ENCODE measurements around the gene APBA3.

Gene APBA3

GRCh38 chr19:3775374-3775711 lies 13.9 kb upstream of the APBA3 start:
- H3K4me1 ChIP-seq (ENCODE audit: control insufficient read depth, insufficient read depth, low read length) = no peaks in the 10 kb centered on the region
- H3K9me3 ChIP-seq (ENCODE audit: control insufficient read depth, insufficient read depth, low read length) = no peaks in the 10 kb centered on the region
- H3K27me3 ChIP-seq (ENCODE audit: control insufficient read depth, insufficient read depth, low read length) = no peaks in the 10 kb centered on the region
- H3K4me3 ChIP-seq (ENCODE audit: low read depth, low read length) = no peak overlapping the region
- H3K36me3 ChIP-seq (ENCODE audit: control insufficient read depth, insufficient read depth, low read length) = no peaks in the 10 kb centered on the region
- H3K9ac ChIP-seq (ENCODE audit: low read depth, low read length) = no peak overlapping the region

GRCh38 chr19:3774621-3775373 lies 13.3 kb upstream of the APBA3 start:
- no peaks in the 10 kb centered on the region for H3K27me3 ChIP-seq (ENCODE audit: control insufficient read depth, insufficient read depth, low read length)
- H3K9ac ChIP-seq (ENCODE audit: low read depth, low read length) = no peak overlapping the region
- no peaks in the 10 kb centered on the region for H3K36me3 ChIP-seq (ENCODE audit: control insufficient read depth, insufficient read depth, low read length)
- H3K4me1 ChIP-seq (ENCODE audit: control insufficient read depth, insufficient read depth, low read length) = no peaks in the 10 kb centered on the region
- no peak overlapping the region for H3K4me3 ChIP-seq (ENCODE audit: low read depth, low read length)
- no peaks in the 10 kb centered on the region for H3K9me3 ChIP-seq (ENCODE audit: control insufficient read depth, insufficient read depth, low read length)

- no peaks in the 10 kb centered on the region for H3K9me3 ChIP-seq (ENCODE audit: control insufficient read depth, insufficient read depth, low read length)
- no peaks in the 10 kb centered on the region for H3K36me3 ChIP-seq (ENCODE audit: control insufficient read depth, insufficient read depth, low read length)
- H3K9ac ChIP-seq (ENCODE audit: low read depth, low read length) = no peak overlapping the region
- H3K4me1 ChIP-seq (ENCODE audit: control insufficient read depth, insufficient read depth, low read length) = no peaks in the 10 kb centered on the region
- H3K4me3 ChIP-seq (ENCODE audit: low read depth, low read length) = no peak overlapping the region
- no peaks in the 10 kb centered on the region for H3K27me3 ChIP-seq (ENCODE audit: control insufficient read depth, insufficient read depth, low read length)
Measured at GRCh38 chr19:3773814-3774515, 12.5 kb upstream of the APBA3 start.

- H3K4me1 ChIP-seq (ENCODE audit: control insufficient read depth, insufficient read depth, low read length) = no peaks in the 10 kb centered on the region
- no peak within 1 kb of the TSS for H3K4me3 ChIP-seq (ENCODE audit: low read depth, low read length)
- H3K36me3 ChIP-seq (ENCODE audit: control insufficient read depth, insufficient read depth, low read length) = peaks cover 5% of the 10 kb centered on the region
- H3K27me3 ChIP-seq (ENCODE audit: control insufficient read depth, insufficient read depth, low read length) = no peaks in the 10 kb centered on the region
- H3K9ac ChIP-seq (ENCODE audit: low read depth, low read length) = no peak within 1 kb of the TSS
- H3K9me3 ChIP-seq (ENCODE audit: control insufficient read depth, insufficient read depth, low read length) = no peaks in the 10 kb centered on the region
Measured at GRCh38 chr19:3771906-3772455, 10.5 kb upstream of the APBA3 start, which contains the start of gene RAX2. Gene RAX2 (minus strand): TSS chr19:3772228. CDS start chr19:3771742, 486 bp downstream.

- no peaks in the 10 kb centered on the region for H3K4me1 ChIP-seq (ENCODE audit: control insufficient read depth, insufficient read depth, low read length)
- no peak overlapping the region for H3K4me3 ChIP-seq (ENCODE audit: low read depth, low read length)
- H3K9me3 ChIP-seq (ENCODE audit: control insufficient read depth, insufficient read depth, low read length) = no peaks in the 10 kb centered on the region
- H3K9ac ChIP-seq (ENCODE audit: low read depth, low read length) = no peak overlapping the region
- peaks cover 8% of the 10 kb centered on the region for H3K36me3 ChIP-seq (ENCODE audit: control insufficient read depth, insufficient read depth, low read length)
- H3K27me3 ChIP-seq (ENCODE audit: control insufficient read depth, insufficient read depth, low read length) = no peaks in the 10 kb centered on the region
Measured at GRCh38 chr19:3771000-3771905, 9.8 kb upstream of the APBA3 start.

- no peak overlapping the region for H3K4me3 ChIP-seq (ENCODE audit: low read depth, low read length)
- H3K27me3 ChIP-seq (ENCODE audit: control insufficient read depth, insufficient read depth, low read length) = no peaks in the 10 kb centered on the region
- H3K4me1 ChIP-seq (ENCODE audit: control insufficient read depth, insufficient read depth, low read length) = no peaks in the 10 kb centered on the region
- H3K9ac ChIP-seq (ENCODE audit: low read depth, low read length) = no peak overlapping the region
- H3K36me3 ChIP-seq (ENCODE audit: control insufficient read depth, insufficient read depth, low read length) = peaks cover 10% of the 10 kb centered on the region
- no peaks in the 10 kb centered on the region for H3K9me3 ChIP-seq (ENCODE audit: control insufficient read depth, insufficient read depth, low read length)
Measured at GRCh38 chr19:3770136-3770999, 8.9 kb upstream of the APBA3 start.

GRCh38 chr19:3769494-3769893 lies 8.0 kb upstream of the APBA3 start:
- no peaks in the 10 kb centered on the region for H3K4me1 ChIP-seq (ENCODE audit: control insufficient read depth, insufficient read depth, low read length)
- peaks cover 13% of the 10 kb centered on the region for H3K36me3 ChIP-seq (ENCODE audit: control insufficient read depth, insufficient read depth, low read length)
- no peaks in the 10 kb centered on the region for H3K9me3 ChIP-seq (ENCODE audit: control insufficient read depth, insufficient read depth, low read length)
- H3K4me3 ChIP-seq (ENCODE audit: low read depth, low read length) = no peak overlapping the region
- H3K9ac ChIP-seq (ENCODE audit: low read depth, low read length) = no peak overlapping the region
- H3K27me3 ChIP-seq (ENCODE audit: control insufficient read depth, insufficient read depth, low read length) = no peaks in the 10 kb centered on the region

GRCh38 chr19:3768748-3769099 lies 7.2 kb upstream of the APBA3 start:
- Histone ChIP-seq H3K9me3 (ENCODE audit: control insufficient read depth, insufficient read depth, low read length) (no peaks in the 10 kb centered on the region), H3K36me3 (ENCODE audit: control insufficient read depth, insufficient read depth, low read length) (peaks cover 13% of the 10 kb centered on the region), H3K27me3 (ENCODE audit: control insufficient read depth, insufficient read depth, low read length) (no peaks in the 10 kb centered on the region), H3K4me3 (ENCODE audit: low read depth, low read length) (no peak overlapping the region), H3K9ac (ENCODE audit: low read depth, low read length) (no peak overlapping the region), H3K4me1 (ENCODE audit: control insufficient read depth, insufficient read depth, low read length) (no peaks in the 10 kb centered on the region)

GRCh38 chr19:3768015-3768747 lies 6.7 kb upstream of the APBA3 start:
- no peaks in the 10 kb centered on the region for H3K9me3 ChIP-seq (ENCODE audit: control insufficient read depth, insufficient read depth, low read length)
- H3K9ac ChIP-seq (ENCODE audit: low read depth, low read length) = no peak overlapping the region
- H3K4me3 ChIP-seq (ENCODE audit: low read depth, low read length) = no peak overlapping the region
- H3K36me3 ChIP-seq (ENCODE audit: control insufficient read depth, insufficient read depth, low read length) = peaks cover 13% of the 10 kb centered on the region
- peaks cover under 1% of the 10 kb centered on the region for H3K4me1 ChIP-seq (ENCODE audit: control insufficient read depth, insufficient read depth, low read length)
- H3K27me3 ChIP-seq (ENCODE audit: control insufficient read depth, insufficient read depth, low read length) = no peaks in the 10 kb centered on the region

GRCh38 chr19:3767050-3767449 lies 5.6 kb upstream of the APBA3 start:
- Histone ChIP-seq H3K27me3 (ENCODE audit: control insufficient read depth, insufficient read depth, low read length) (no peaks in the 10 kb centered on the region), H3K4me1 (ENCODE audit: control insufficient read depth, insufficient read depth, low read length) (peaks cover 3% of the 10 kb centered on the region), H3K36me3 (ENCODE audit: control insufficient read depth, insufficient read depth, low read length) (peaks cover 13% of the 10 kb centered on the region), H3K4me3 (ENCODE audit: low read depth, low read length) (no peak overlapping the region), H3K9me3 (ENCODE audit: control insufficient read depth, insufficient read depth, low read length) (no peaks in the 10 kb centered on the region), H3K9ac (ENCODE audit: low read depth, low read length) (no peak overlapping the region)

All from iPS-15b (cell line).